Stomach (tissue), 19 donors: ENCODE data around the gene ANTXR2. TPM values are rescaled to one million over a fixed set of nuclear protein-coding genes. Genes with fewer than 3 reads are reported as not detected.
A peak's percentile ranks its signal among the peaks of the same experiment; 100 is the strongest.
"Not testable (repeated sequence)": the region's sequence is repeated elsewhere in the genome, so short reads cannot be mapped to it uniquely, and the experiment has no call there.

Experiments
- DNase-seq, 2 donors: peaks; one replicate each; pipeline versions ENCODE4 v3.0.0 to v3.0.0-alpha.2; 2013 to 2019
- H3K27ac ChIP-seq, 5 donors: fragments of 200-600 bp in 4 of 5; sonication (generic) in 4 of 5; one replicate each; pipeline ENCODE4 v1.5.1; 2013 to 2019; ENCODE audit warnings: mild to moderate bottlenecking in 1 of 5, moderate library complexity in 1 of 5
- H3K27me3 ChIP-seq, 3 donors: fragments of 200-600 bp; sonication (generic); one replicate each; pipeline ENCODE4 v1.5.1; 2017 to 2019; ENCODE audit warnings: mixed run types in 1 of 3
- H3K36me3 ChIP-seq, 4 donors: fragments of 200-600 bp; sonication (generic); 1 replicate in 3 of 4; 2 replicates in 1 of 4; pipeline ENCODE4 v1.5.1; 2016 to 2019
- H3K4me1 ChIP-seq, 4 donors: fragments of 200-600 bp; sonication (generic); one replicate each; pipeline ENCODE4 v1.5.1; 2016 to 2019
- H3K4me3 ChIP-seq, 4 donors: fragments of 200-600 bp; sonication (generic) in 3 of 4; one replicate each; pipeline ENCODE4 v1.5.1; 2016 to 2019; ENCODE audit warnings: mild to moderate bottlenecking in 1 of 4
- H3K9me3 ChIP-seq, 4 donors: fragments of 200-600 bp; sonication (generic); one replicate each; pipeline ENCODE4 v1.5.1; 2016 to 2019
- EP300 ChIP-seq: sonication (generic); formaldehyde crosslinking; IDR thresholded peaks from one replicate; pipeline ENCODE4 v1.6.1; 2017; ENCODE audit warnings: antibody characterized with exemption
- POLR2A ChIP-seq, 4 donors: fragments of 450-650 bp; IDR thresholded peaks; one replicate each; pipeline ENCODE4 v1.6.1; 2016; ENCODE audit warnings: antibody characterized with exemption in 4 of 4, control low read depth in 2 of 4, mild to moderate bottlenecking in 1 of 4, moderate library complexity in 1 of 4
- POLR2AphosphoS5 ChIP-seq, 3 donors: sonication (generic); formaldehyde crosslinking; IDR thresholded peaks; one replicate each; pipeline ENCODE4 v1.6.1; 2016; ENCODE audit warnings: antibody characterized with exemption in 3 of 3
- WGBS, 5 donors: extraction: QIAGEN DNeasy Blood & Tissue Kit in 3 of 5; methylation state at CpG; one replicate each; pipeline versions ENCODE4 v1.1.5 to v1.1.7; 2013 to 2018; 5-methylcytosine and 5-hydroxymethylcytosine counted together
- intact Hi-C: fragments of 100-400 bp; cut with DNase I; formaldehyde crosslinking; loops from one replicate; pipeline ENCODE4 v1.15.1; 2023; ENCODE audit warnings: low total_unique reads
- long read RNA-seq, 10 donors: transcript quantifications; one replicate each; lab custom pipeline, GENCODE V29; 2026
- polyA plus RNA-seq, 3 donors: library from polyadenylated mRNA; stranded (reverse); fragments of 200-250 nt; gene quantifications; one replicate each; pipeline ENCODE4 v1.2.3, GENCODE V29; 2013
- total RNA-seq, 5 donors: library from RNA; depleted of rRNA; stranded (reverse); fragments of >200 nt; gene quantifications; one replicate each; pipeline versions ENCODE4 v1.1.0 to v1.2.3, GENCODE V29; 2014 to 2016
- TF ChIP-seq, protein P1 (sequence below), 7 experiments: fragments of 450-650 bp in 4 of 7; fragments of 200-600 bp in 3 of 7; sonication (generic) in 3 of 7; IDR thresholded peaks; one replicate each; pipeline ENCODE4 v1.5.1; 2016 to 2019; ENCODE audit warnings: antibody characterized with exemption in 7 of 7, control low read depth in 2 of 7, mild to moderate bottlenecking in 1 of 7
- donor health status: healthy with polysubstance abuse.
- donor health status: Bipolar disorder and iron deficiency.
- donor health status: healthy.

ANTXR2 gene
- total RNA-seq (100 to 1,000 TPM in 2 of 5 donors, 10 to 100 TPM in 3; 30.3 to 116 (median 69.2) TPM), polyA plus RNA-seq (10 to 100 TPM in 2 of 3 donors, 1 to 10 TPM in 1; 8.3 to 19.0 (median 10.5) TPM)
- long read RNA-seq, donor 1, full-length matches to known transcripts, result 5 of 14 reads
- long read RNA-seq, donor 1, partial matches to known transcripts, result 9 of 14 reads
- long read RNA-seq, donor 1, other reads (novel, unspliced or antisense), result 0 of 14 reads
- long read RNA-seq, donor 2, full-length matches to known transcripts, result 5 of 15 reads
- long read RNA-seq, donor 2, partial matches to known transcripts, result 10 of 15 reads
- long read RNA-seq, donor 2, other reads (novel, unspliced or antisense), result 0 of 15 reads
- long read RNA-seq, donor 3, full-length matches to known transcripts, result 2 of 2 reads
- long read RNA-seq, donor 3, partial matches to known transcripts, result 0 of 2 reads
- long read RNA-seq, donor 3, other reads (novel, unspliced or antisense), result 0 of 2 reads
- long read RNA-seq, donor 4, full-length matches to known transcripts, result 1 of 1 reads
- long read RNA-seq, donor 4, partial matches to known transcripts, result 0 of 1 reads
- long read RNA-seq, donor 4, other reads (novel, unspliced or antisense), result 0 of 1 reads
- long read RNA-seq, donor 5, full-length matches to known transcripts, result 6 of 6 reads
- long read RNA-seq, donor 5, partial matches to known transcripts, result 0 of 6 reads
- long read RNA-seq, donor 5, other reads (novel, unspliced or antisense), result 0 of 6 reads
- long read RNA-seq, donor 6, result 0 reads
- long read RNA-seq, donor 7, full-length matches to known transcripts, result 10 of 26 reads
- long read RNA-seq, donor 7, partial matches to known transcripts, result 16 of 26 reads
- long read RNA-seq, donor 7, other reads (novel, unspliced or antisense), result 0 of 26 reads
- long read RNA-seq, donor 8, full-length matches to known transcripts, result 2 of 2 reads
- long read RNA-seq, donor 8, partial matches to known transcripts, result 0 of 2 reads
- long read RNA-seq, donor 8, other reads (novel, unspliced or antisense), result 0 of 2 reads
- long read RNA-seq, donor 9, full-length matches to known transcripts, result 5 of 5 reads
- long read RNA-seq, donor 9, partial matches to known transcripts, result 0 of 5 reads
- long read RNA-seq, donor 9, other reads (novel, unspliced or antisense), result 0 of 5 reads
- long read RNA-seq, donor 10, full-length matches to known transcripts, result 2 of 2 reads
- long read RNA-seq, donor 10, partial matches to known transcripts, result 0 of 2 reads
- long read RNA-seq, donor 10, other reads (novel, unspliced or antisense), result 0 of 2 reads

DNA sequence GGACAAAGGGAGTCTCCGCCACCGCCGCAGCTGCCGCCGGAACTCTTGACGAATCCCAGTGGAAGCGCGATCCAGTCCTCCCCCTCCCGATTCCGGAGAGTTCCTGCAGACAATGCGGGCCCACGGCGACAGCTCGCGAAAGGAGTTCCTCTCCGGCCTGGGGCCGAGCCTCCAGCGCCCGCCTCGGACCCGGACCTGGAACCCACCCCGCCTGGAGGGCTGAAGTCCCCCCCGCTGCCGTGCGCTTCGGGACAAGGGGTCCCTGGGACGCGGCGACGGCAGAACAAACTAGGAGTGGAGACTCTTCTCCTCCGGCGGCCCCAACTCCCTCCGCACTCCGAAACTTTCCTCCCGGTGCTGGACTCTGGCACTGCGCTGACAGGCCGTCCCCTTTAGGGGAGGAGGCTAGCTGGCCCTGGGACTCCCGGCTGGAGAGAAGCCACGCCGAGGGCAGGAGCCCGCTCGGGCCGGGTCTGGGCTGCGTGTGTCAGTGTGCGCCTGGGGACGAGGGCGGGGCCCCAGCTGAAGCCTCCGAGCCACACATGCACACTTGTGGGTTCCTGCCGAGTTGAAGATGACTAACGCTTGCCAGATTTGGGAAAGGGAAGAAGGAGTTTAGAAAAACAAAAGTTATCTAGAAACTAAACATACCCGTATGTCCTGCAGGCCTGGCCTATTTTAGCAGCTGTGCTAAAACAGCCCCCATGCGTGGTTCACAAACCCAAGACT, at the start of gene ANTXR2:
TSS of gene ANTXR2 (minus strand) at position 486 of the 729 bp plus-strand sequence. CDS start 669 bp downstream, outside the sequence.
- H3K4me1 ChIP-seq, result peaks cover 5 to 58% (median 37%) of the 10 kb centered on the region in 4 donors
- WGBS, 5 donors, result 0 to 2% (median 1%) methylated on average over 28 to 52 of the region's 52 CpGs
- intact Hi-C loops, result no loop called here
- DNase-seq, result peak; percentile 85 to 91
- TF ChIP-seq, protein P1, sequence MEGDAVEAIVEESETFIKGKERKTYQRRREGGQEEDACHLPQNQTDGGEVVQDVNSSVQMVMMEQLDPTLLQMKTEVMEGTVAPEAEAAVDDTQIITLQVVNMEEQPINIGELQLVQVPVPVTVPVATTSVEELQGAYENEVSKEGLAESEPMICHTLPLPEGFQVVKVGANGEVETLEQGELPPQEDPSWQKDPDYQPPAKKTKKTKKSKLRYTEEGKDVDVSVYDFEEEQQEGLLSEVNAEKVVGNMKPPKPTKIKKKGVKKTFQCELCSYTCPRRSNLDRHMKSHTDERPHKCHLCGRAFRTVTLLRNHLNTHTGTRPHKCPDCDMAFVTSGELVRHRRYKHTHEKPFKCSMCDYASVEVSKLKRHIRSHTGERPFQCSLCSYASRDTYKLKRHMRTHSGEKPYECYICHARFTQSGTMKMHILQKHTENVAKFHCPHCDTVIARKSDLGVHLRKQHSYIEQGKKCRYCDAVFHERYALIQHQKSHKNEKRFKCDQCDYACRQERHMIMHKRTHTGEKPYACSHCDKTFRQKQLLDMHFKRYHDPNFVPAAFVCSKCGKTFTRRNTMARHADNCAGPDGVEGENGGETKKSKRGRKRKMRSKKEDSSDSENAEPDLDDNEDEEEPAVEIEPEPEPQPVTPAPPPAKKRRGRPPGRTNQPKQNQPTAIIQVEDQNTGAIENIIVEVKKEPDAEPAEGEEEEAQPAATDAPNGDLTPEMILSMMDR (IDR thresholded peaks at IDR 0.05), result no peak
- peak; percentile 37 to 73 (median 63) for TF ChIP-seq POLR2AphosphoS5 (IDR thresholded peaks at IDR 0.05)
- no peaks in the 10 kb centered on the region for H3K9me3 ChIP-seq
- peak within 1 kb of the TSS; percentile 59 to 94 (median 91) for H3K27ac ChIP-seq
- peak within 1 kb of the TSS; percentile 77 to 89 (median 81) for H3K4me3 ChIP-seq
- H3K36me3 ChIP-seq, result peaks cover 0 to 15% (median 11%) of the 10 kb centered on the region in 4 donors
- H3K27me3 ChIP-seq, result no peaks in the 10 kb centered on the region

DNA sequence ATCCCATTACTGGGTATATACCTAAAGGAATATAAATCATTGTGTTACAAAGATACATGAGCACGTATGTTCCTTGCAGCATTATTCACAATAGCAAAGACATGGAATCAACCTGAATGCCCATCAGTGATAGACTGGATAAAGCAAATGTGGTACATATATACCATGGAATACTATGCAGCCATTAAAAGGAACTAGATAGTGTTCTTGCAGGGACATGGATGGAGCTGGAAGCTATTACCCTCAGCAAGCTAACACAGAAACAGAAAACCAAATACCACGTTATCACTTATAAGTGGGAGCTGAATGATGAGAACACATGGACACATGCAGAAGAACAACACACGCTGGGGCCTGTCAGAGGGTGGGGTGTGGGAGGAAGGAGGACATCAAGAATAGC, 48.8 kb upstream of the ANTXR2 start:
- intact Hi-C loops, result not testable (repeated sequence)

DNA sequence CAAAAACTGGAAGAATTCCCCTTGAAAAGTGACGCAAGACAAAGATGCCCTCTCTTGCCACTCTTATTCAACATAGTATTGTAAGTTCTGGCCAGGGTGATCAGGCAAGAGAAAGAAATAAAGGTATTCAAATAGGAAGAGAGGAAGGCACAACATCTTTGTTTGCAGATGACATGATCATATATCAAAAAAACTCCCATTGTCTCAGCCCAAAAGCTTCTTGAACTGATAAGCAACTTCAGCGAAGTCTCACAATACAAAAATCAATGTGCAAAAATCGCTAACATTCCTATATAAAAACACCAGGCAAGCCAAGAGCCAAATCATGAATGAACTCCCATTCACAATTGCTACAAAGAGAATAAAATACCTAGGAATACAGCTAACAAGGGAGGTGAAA, 46.6 kb upstream of the ANTXR2 start:
- H3K4me3 ChIP-seq, H3K9me3 ChIP-seq, H3K4me1 ChIP-seq, DNase-seq, H3K27me3 ChIP-seq, H3K27ac ChIP-seq, intact Hi-C loops, H3K36me3 ChIP-seq: not testable (repeated sequence)
- WGBS, 5 donors, result 76 to 88% (median 82%) methylated on average over 3 of the region's 3 CpGs

More for the DNA sequence above, 48.8 kb upstream of the ANTXR2 start:
- DNase-seq, H3K27me3 ChIP-seq, H3K36me3 ChIP-seq, H3K27ac ChIP-seq, H3K4me3 ChIP-seq, H3K4me1 ChIP-seq, H3K9me3 ChIP-seq: not testable (repeated sequence)
- 80 to 95% (median 94%) methylated on average over 3 of the region's 3 CpGs for WGBS, 5 donors

DNA sequence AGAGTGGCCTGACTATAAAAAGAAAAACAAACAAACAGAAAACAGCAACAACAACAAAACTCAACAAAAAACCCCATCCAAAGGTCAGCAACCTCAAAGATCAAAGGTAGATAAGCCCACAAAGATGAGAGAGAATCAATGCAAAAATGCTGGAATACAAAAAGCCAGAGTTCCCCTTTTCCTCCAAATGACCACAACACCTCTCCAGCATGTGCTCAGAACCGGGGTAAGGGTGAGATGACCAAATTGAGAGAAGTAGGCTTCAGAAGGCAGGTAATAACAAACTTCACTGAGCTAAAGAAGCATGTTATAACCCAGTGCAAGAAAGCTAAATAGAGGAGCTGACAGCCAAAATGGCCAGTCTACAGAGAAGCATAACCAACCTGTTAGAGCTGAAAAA, 43.5 kb upstream of the ANTXR2 start:
- Histone ChIP-seq H3K27me3 (no peaks in the 10 kb centered on the region), H3K4me3 (no peak overlapping the region), H3K9me3 (peaks cover 0 to 6% (median 2%) of the 10 kb centered on the region in 4 donors), H3K36me3 (no peaks in the 10 kb centered on the region), H3K4me1 (no peaks in the 10 kb centered on the region), H3K27ac (no peak overlapping the region)
- DNase-seq, result no peak
- TF ChIP-seq POLR2A (IDR thresholded peaks at IDR 0.05) (no peak), EP300 (no peak)
- intact Hi-C loops, result no loop called here
- WGBS, 5 donors, result 43 to 68% (median 64%) methylated on average over 1 of the region's 1 CpG

DNA sequence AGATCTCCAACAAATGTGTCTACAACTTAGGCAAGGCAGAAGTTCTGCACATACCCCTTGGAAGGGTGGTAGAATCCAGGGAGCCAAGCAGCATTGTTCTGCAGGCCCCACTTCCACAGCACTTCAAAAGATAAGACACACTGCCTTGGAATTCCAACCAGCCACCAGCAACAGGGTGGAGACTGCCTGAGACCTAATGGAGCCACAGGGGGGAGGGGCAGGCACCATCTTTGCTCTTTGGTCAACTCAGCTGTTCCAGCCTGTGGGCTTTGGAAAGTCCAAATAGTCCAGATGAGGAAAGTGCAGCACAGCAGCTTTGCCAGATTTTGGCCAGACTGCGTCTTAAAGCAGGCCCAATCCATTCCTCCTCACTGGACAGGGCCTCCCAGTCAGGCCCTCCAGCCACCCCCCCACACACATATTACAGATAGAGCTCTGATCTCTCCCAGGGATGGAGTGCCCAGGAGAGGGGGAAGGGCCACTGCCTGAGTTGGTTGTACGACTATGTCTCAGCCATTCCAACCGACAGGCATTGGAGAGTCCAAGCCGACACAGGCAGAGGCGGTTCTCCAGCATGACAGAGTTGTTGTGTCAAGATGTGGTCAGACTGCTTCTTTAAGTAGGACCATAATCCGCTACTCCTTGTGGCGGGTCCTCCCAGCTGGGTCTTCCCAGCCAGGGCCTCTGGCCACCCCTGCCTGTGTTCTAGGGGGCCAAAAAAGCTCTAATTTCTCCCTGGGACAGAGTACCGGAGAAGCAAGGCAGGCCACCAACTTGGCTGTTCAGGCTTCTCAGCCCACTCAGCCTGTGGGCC, 42.5 kb upstream of the ANTXR2 start:
- WGBS, 5 donors, result 95 to 96% (median 96%) methylated on average over 6 to 8 of the region's 8 CpGs
- intact Hi-C loops, result no loop called here
- H3K4me1 ChIP-seq, result no peaks in the 10 kb centered on the region
- H3K27ac ChIP-seq, result no peak overlapping the region
- no peak overlapping the region for H3K4me3 ChIP-seq
- TF ChIP-seq, protein P1 (IDR thresholded peaks at IDR 0.05), result no peak
- TF ChIP-seq EP300 (no peak), POLR2A (IDR thresholded peaks at IDR 0.05) (no peak), POLR2AphosphoS5 (IDR thresholded peaks at IDR 0.05) (no peak)
- peaks cover 0 to 6% (median 2%) of the 10 kb centered on the region in 4 donors for H3K9me3 ChIP-seq
- no peaks in the 10 kb centered on the region for H3K27me3 ChIP-seq
- no peak for DNase-seq
- H3K36me3 ChIP-seq, result no peaks in the 10 kb centered on the region
